Measurements from ENCODE around the gene IL16. TPM values are rescaled to one million over a fixed set of nuclear protein-coding genes. Genes with fewer than 3 reads are reported as not detected.

IL16 gene
- total and polyA plus RNA-seq, 9 of the 15 experiments (the other 6 are each of a cell fraction or from before 2014, with no cell fraction given), result 1.4 to 18.8 (median 10.6) TPM

- CTCF ChIA-PET (ENCODE audit: low intra/inter-chr PET ratio), result no interaction called here
- Histone ChIP-seq H3K79me2 (ENCODE audit: control insufficient read depth, insufficient read depth, low read length) (no peaks in the 10 kb centered on the region), H3K27me3 (ENCODE audit: control insufficient read depth in 2 of 2, insufficient read depth in 2 of 2, low read length in 2 of 2) (no peaks in the 10 kb centered on the region), H3K9me1 (ENCODE audit: control insufficient read depth, insufficient read depth, low read length) (no peaks in the 10 kb centered on the region), H3K4me1 (replicated peaks in 1 of 2; ENCODE audit: control insufficient read depth in 2 of 2, insufficient read depth in 2 of 2, low read length in 2 of 2) (peaks cover 14 to 16% of the 10 kb centered on the region in 2 experiments; a peak in 4 of 5 replicates), H3K36me3 (ENCODE audit: control insufficient read depth, insufficient read depth, low read length) (no peaks in the 10 kb centered on the region), H3K4me3 (no peak overlapping the region), H3K9ac (ENCODE audit: insufficient read depth in 1 of 2, low read depth in 2 of 2, low read length in 2 of 2) (no peak overlapping the region), H2AFZ (ENCODE audit: low read depth, low read length) (no peak overlapping the region), H3K9me3 (replicated peaks; ENCODE audit: control insufficient read depth, insufficient read depth, low read depth, low read length) (no peaks in the 10 kb centered on the region), H3K4me2 (ENCODE audit: insufficient read depth, low read length) (no peak overlapping the region), H3K27ac (ENCODE audit: extremely low read depth, low read depth, low read length) (no peak overlapping the region), H4K20me1 (replicated peaks; ENCODE audit: control insufficient read depth, insufficient read depth, low read length) (no peaks in the 10 kb centered on the region)
- DNase-seq (ENCODE audit: extremely low read depth in 1 of 4, low spot score in 3 of 4) (no peak), FAIRE-seq (no peak), ATAC-seq (no peak)
- in situ Hi-C loops (cut with MboI), result no loop called here
- no TSS peak for BruUV-seq (replicated peaks)
- TF ChIP-seq FOS (IDR thresholded peaks at IDR 0.05; ENCODE audit: extremely low read depth, insufficient read length) (no peak), ZNF140 (CRISPR knock-in tag; IDR thresholded peaks at IDR 0.05) (no peak), BRF2 (IDR thresholded peaks at IDR 0.05; ENCODE audit: borderline replicate concordance, insufficient read depth, insufficient read length) (no peak), GATA2 (CRISPR knock-in tag; IDR thresholded peaks at IDR 0.05) (no peak), ATF6 (CRISPR knock-in tag; IDR thresholded peaks at IDR 0.05) (no peak), ZNF764 (CRISPR knock-in tag; IDR thresholded peaks at IDR 0.05; ENCODE audit: low read depth) (no peak), NFIC (IDR thresholded peaks at IDR 0.05) (no peak), SMARCA4 (IDR thresholded peaks at IDR 0.05) (no peak), MIER1 (IDR thresholded peaks at IDR 0.05; ENCODE audit: low read depth) (no peak), NRF1 (conservative IDR thresholded peaks at IDR 0.05 in 1 of 2, IDR thresholded peaks at IDR 0.05 in 1 of 2) (no peak), ID3 (CRISPR knock-in tag; IDR thresholded peaks at IDR 0.05) (no peak), ID3 (tag; IDR thresholded peaks at IDR 0.05) (no peak), ZNF717 (CRISPR knock-in tag; IDR thresholded peaks at IDR 0.05) (no peak), ZBTB26 (CRISPR knock-in tag; IDR thresholded peaks at IDR 0.05) (no peak), ZNF584 (CRISPR knock-in tag; IDR thresholded peaks at IDR 0.05; ENCODE audit: low read depth) (no peak), MAFK (IDR thresholded peaks at IDR 0.05; ENCODE audit: low read length) (no peak), RBM14 (IDR thresholded peaks at IDR 0.05; ENCODE audit: borderline replicate concordance, insufficient read depth, low read depth, low read length) (no peak)
- POLR2A ChIA-PET, result interaction anchor here (1.1 to 2.6 kb wide), 2 partner anchors 9 to 11 kb away, joined by 5 to 9 read pairs; no protein-coding TSS in a partner anchor
- WGBS (ENCODE audit: insufficient coverage, low coverage, missing lambda C conversion rate), result 19% methylated on average over 3 of the region's 3 CpGs
- intact Hi-C loops (cut with micrococcal nuclease), result loop anchor here (5.0 to 10.0 kb wide), 2 partner anchors 220 to 343 kb away; partner anchors contain the start of gene MESD
Observed at GRCh38 chr15:81327516-81327915, 130.8 kb downstream of the IL16 start.
